Activated CD4-positive, alpha-beta memory T cell treated with anti-CD3 and anti-CD28 coated beads for 36 hours (primary cell): ENCODE results near the gene STRN4. TPM values are rescaled to one million over a fixed set of nuclear protein-coding genes. Genes with fewer than 3 reads are reported as not detected.

Experiments
- CTCF ChIA-PET: fragments of 350-600 bp; sonication (Branson Sonifier 250); formaldehyde crosslinking; loops from one replicate; lab custom pipeline; 2021; ENCODE audit warnings: antibody characterized with exemption, inconsistent platforms; lab: Charles Lee
- POLR2A ChIA-PET: fragments of 350-600 bp; sonication (Branson Sonifier 250); formaldehyde crosslinking; loops from one replicate; lab custom pipeline; 2021; ENCODE audit warnings: antibody characterized with exemption; lab: Charles Lee
- DNase-seq: peaks from one replicate; pipeline ENCODE4 v3.0.0-alpha.2; 2020
- H3K27ac Mint-ChIP-seq: one replicate; pipeline ENCODE4 v1.8.0; 2021; ENCODE audit warnings: mixed read lengths
- H3K27me3 Mint-ChIP-seq: one replicate; pipeline ENCODE4 v1.8.0; 2021; ENCODE audit warnings: mixed read lengths
- H3K36me3 Mint-ChIP-seq: one replicate; pipeline ENCODE4 v1.8.0; 2021; ENCODE audit warnings: mixed read lengths
- H3K4me1 Mint-ChIP-seq: one replicate; pipeline ENCODE4 v1.8.0; 2021; ENCODE audit warnings: low read depth, mixed read lengths
- H3K4me3 Mint-ChIP-seq: one replicate; pipeline ENCODE4 v1.8.0; 2021; ENCODE audit warnings: mild to moderate bottlenecking, mixed read lengths
- H3K9me3 Mint-ChIP-seq: one replicate; pipeline ENCODE4 v1.8.0; 2021; ENCODE audit warnings: mixed read lengths
- intact Hi-C: fragments of 100-400 bp; cut with micrococcal nuclease; formaldehyde crosslinking; loops from one replicate; pipeline ENCODE4 v1.15.1; 2023
- total RNA-seq, 2 experiments: library from RNA; stranded (reverse); gene quantifications; one replicate each; pipeline ENCODE4 v1.2.3, GENCODE V29; 2021

STRN4 gene
- total RNA-seq, 2 experiments from 2014 or later: 52.6 to 59.3 TPM

DNA sequence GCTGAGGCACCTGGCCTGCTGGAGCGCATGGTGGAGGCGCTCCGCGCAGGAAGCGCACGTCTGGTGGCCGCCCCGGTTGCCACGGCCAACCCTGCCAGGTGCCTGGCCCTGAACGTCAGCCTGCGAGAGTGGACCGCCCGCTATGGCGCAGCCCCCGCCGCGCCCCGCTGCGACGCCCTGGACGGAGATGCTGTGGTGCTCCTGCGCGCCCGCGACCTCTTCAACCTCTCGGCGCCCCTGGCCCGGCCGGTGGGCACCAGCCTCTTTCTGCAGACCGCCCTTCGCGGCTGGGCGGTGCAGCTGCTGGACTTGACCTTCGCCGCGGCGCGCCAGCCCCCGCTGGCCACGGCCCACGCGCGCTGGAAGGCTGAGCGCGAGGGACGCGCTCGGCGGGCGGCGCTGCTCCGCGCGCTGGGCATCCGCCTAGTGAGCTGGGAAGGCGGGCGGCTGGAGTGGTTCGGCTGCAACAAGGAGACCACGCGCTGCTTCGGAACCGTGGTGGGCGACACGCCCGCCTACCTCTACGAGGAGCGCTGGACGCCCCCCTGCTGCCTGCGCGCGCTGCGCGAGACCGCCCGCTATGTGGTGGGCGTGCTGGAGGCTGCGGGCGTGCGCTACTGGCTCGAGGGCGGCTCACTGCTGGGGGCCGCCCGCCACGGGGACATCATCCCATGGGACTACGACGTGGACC is 9.7 kb upstream of the STRN4 start:
- POLR2A ChIA-PET: no interaction called here
- DNase-seq: no peak
- H3K9me3 Mint-ChIP-seq: no peaks in the 10 kb centered on the region

DNA sequence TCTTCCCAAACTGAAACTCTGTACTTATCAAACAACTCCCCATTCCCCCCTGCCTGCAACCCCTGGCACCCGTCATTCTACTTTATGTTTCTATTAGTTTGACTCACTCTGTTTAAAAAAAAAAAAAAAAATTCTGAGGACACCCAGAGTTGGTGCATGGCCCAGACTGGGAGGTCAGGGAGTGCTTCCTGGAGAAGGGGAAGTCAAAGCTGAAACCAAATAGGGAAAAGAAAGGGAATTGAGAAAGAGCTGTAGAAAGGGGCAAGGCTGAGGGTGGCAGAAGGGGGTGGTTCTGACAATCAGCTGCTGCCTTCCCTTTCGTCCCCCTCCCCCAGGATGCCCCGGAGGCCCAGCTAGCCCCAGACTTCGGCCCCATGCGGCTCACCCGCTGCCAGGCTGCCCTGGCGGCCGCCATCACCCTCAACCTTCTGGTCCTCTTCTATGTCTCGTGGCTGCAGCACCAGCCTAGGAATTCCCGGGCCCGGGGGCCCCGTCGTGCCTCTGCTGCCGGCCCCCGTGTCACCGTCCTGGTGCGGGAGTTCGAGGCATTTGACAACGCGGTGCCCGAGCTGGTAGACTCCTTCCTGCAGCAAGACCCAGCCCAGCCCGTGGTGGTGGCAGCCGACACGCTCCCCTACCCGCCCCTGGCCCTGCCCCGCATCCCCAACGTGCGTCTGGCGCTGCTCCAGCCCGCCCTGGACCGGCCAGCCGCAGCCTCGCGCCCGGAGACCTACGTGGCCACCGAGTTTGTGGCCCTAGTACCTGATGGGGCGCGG is 9.0 kb upstream of the STRN4 start:
- H3K27ac Mint-ChIP-seq: no peak overlapping the region
- H3K27me3 Mint-ChIP-seq: no peaks in the 10 kb centered on the region
- CTCF ChIA-PET: interaction anchor here (1.6 to 4.5 kb wide), 4 partner anchors 11 to 89 kb away, joined by 6 to 39 read pairs (median 19); partner anchors contain the start of gene SLC1A5
- H3K4me1 Mint-ChIP-seq: no peaks in the 10 kb centered on the region
- POLR2A ChIA-PET: no interaction called here
- intact Hi-C loops: loop anchor here (5.0 kb wide), 1 partner anchor 67 kb away; no protein-coding TSS in a partner anchor
- H3K4me3 Mint-ChIP-seq: no peak overlapping the region
- no peaks in the 10 kb centered on the region for H3K9me3 Mint-ChIP-seq
- no peak for DNase-seq
- peaks cover 8% of the 10 kb centered on the region for H3K36me3 Mint-ChIP-seq

More for the DNA sequence above, 9.7 kb upstream of the STRN4 start:
- Mint-ChIP-seq H3K4me3 (no peak overlapping the region), H3K27ac (no peak overlapping the region), H3K4me1 (no peaks in the 10 kb centered on the region), H3K36me3 (peaks cover 8% of the 10 kb centered on the region), H3K27me3 (no peaks in the 10 kb centered on the region)
- CTCF ChIA-PET: interaction anchor here (0.5 to 4.7 kb wide), 7 partner anchors 10 to 1076 kb away, joined by 3 to 78 read pairs (median 4); no protein-coding TSS in a partner anchor
- intact Hi-C loops: loop anchor here (5.0 kb wide), 1 partner anchor 66 kb away; no protein-coding TSS in a partner anchor

DNA sequence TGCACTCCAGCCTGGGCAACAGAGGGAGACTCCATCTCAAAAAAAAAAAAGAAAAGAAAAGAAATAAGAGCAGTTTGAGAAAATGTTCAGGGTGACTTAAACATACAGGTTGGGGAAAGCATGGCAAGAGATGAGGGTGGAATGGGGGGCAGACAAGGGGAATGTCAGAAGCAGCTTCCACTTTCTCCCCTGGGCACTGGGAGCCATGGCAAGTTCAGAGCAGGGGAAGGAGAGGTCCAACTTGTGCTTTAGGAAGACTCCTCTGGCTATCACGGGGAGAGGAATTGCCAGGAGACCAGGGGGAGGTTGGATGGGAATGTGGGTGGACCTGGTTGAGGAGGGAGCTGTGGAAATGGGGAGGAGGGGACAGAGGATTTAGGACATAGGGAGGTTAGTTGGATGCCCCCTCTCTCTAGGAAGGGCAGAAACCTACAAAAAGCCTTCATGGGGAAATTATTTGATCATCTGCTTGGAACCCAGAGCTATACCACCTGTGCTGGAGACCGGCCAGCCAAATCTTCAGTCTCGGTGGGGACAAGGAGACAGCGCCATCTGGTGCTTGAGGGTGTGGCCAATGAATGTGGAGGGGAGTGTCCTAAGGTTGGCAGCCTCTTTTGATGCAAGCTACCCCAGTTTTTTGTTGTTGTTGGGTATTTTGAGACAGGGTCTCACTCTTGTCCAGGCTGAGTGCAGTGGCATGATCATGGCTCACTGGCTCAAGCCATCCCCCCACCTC is 7.3 kb upstream of the STRN4 start:
- no peak overlapping the region for H3K27ac Mint-ChIP-seq
- no peaks in the 10 kb centered on the region for H3K9me3 Mint-ChIP-seq
- ChIA-PET POLR2A (interaction anchor here (0.5 to 1.1 kb wide), 2 partner anchors 33 to 80 kb away, joined by 3 to 4 read pairs; no protein-coding TSS in a partner anchor), CTCF (interaction anchor here (0.6 to 3.5 kb wide), 40 partner anchors 9 to 316 kb away, joined by 3 to 32 read pairs (median 5); partner anchors contain the start of genes CALM3, FKRP and SLC1A5)
- peak; percentile 83 for DNase-seq
- H3K27me3 Mint-ChIP-seq: no peaks in the 10 kb centered on the region
- H3K4me3 Mint-ChIP-seq: no peak overlapping the region
- peaks cover 10% of the 10 kb centered on the region for H3K36me3 Mint-ChIP-seq
- intact Hi-C loops: no loop called here
- H3K4me1 Mint-ChIP-seq: peaks cover under 1% of the 10 kb centered on the region

DNA sequence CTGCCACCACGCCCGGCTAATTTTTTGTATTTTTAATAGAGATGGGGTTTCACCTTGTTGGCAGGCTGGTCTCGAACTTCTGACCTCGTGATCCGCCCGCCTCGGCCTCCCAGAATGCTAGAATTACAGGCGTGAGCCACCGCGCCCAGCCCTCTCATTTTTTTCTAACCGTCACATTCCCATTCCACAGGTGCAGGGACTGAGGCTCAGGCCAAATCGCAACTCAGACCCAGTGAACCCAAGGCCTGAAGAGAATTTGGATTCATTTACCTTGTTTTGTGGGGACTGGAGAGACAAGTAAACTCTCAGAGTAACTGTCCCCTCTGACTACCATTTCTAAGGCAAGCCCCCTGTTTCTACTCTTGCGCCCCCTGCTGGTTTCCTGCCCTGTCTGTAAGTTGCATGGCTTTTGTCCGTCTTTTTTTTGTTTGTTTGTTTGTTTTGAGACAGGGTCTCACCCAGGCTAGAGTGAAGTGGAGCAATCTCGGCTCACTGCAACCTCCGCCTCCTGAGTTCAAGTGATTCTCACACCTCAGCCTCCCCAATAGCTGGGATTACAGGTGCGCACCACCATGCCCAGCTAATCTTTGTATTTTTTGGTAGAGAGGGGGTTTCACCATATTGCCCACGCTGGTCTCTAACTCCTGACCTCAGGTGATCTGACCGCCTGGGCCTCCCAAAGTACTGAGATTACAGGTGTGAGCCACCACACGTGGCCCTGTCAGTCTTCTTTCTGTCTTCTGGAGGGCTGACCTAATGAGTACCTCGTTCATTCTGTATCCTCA is 2.3 kb upstream of the STRN4 start:
- intact Hi-C loops: loop anchor here (5.0 to 10.0 kb wide), 4 partner anchors 39 to 224 kb away; partner anchors contain the start of genes AP2S1 and SLC1A5
- Mint-ChIP-seq H3K9me3 (no peaks in the 10 kb centered on the region), H3K27me3 (no peaks in the 10 kb centered on the region), H3K4me3 (peak overlapping the region; percentile 43), H3K4me1 (peaks cover 33% of the 10 kb centered on the region), H3K27ac (no peak overlapping the region), H3K36me3 (peaks cover 11% of the 10 kb centered on the region)
- ChIA-PET POLR2A (no interaction called here), CTCF (interaction anchor here (0.9 to 2.5 kb wide), 12 partner anchors 10 to 219 kb away, joined by 3 to 11 read pairs (median 4); partner anchors contain the start of genes AP2S1 and SLC1A5)
- DNase-seq: peak; percentile 84

DNA sequence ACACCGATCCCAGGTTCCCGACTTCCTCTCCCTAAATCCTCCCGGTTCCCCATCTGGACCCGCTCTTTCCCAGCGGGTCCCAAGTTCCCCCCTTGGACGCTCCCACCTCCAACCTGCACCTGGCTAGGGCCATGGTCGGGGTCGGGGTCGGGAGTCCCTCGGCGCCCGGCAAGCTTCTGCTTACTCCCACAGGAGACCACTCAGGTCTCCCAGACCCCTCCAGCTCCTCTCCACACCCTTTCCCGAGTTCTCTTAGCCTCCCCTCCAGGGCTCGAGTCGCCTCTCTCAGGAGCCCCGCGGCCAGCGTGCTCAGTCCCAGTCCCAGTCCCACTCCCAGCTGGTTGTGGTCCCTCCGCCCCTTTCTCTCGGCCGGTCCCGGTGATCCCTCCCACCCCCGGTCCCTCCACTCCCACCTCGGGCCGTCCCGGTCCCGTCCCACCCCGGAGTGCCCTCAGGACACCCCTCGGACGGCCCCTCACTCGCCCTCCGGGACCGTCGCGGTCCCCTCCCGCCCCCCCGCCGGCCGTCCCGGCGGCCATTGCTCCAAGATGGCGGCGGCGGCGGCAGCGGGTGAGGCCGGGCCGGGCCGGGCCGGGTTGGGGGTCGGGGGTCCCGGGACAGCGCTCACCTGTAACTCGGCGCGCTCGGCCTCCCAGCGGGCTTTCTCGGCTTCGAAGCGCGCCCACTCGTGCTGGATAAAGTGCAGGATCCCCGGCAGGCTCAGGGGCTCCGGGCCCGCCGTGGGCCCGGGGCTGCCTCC is 549 bp downstream of the STRN4 start, which contains the start of gene FKRP:
TSS of gene FKRP (plus strand) at position 537 of the 760 bp plus-strand sequence. CDS start 9,394 bp downstream, outside the sequence.
- intact Hi-C loops: loop anchor here (5.0 to 10.0 kb wide), 4 partner anchors 42 to 221 kb away; partner anchors contain the start of genes AP2S1 and SLC1A5
- peaks cover 11% of the 10 kb centered on the region for H3K36me3 Mint-ChIP-seq
- H3K9me3 Mint-ChIP-seq: no peaks in the 10 kb centered on the region
- H3K27ac Mint-ChIP-seq: peak within 1 kb of the TSS; percentile 83
- H3K4me1 Mint-ChIP-seq: peaks cover 54% of the 10 kb centered on the region
- POLR2A ChIA-PET: interaction anchor here (1.2 kb wide), 2 partner anchors 42 to 145 kb away, joined by 3 to 6 read pairs; partner anchors contain the start of genes CALM3 and SLC1A5
- DNase-seq: peak; percentile 38
- peak within 1 kb of the TSS; percentile 94 for H3K4me3 Mint-ChIP-seq
- no peaks in the 10 kb centered on the region for H3K27me3 Mint-ChIP-seq
- CTCF ChIA-PET: interaction anchor here (0.7 to 3.1 kb wide), 5 partner anchors 8 to 95 kb away, joined by 3 to 16 read pairs (median 3); no protein-coding TSS in a partner anchor

DNA sequence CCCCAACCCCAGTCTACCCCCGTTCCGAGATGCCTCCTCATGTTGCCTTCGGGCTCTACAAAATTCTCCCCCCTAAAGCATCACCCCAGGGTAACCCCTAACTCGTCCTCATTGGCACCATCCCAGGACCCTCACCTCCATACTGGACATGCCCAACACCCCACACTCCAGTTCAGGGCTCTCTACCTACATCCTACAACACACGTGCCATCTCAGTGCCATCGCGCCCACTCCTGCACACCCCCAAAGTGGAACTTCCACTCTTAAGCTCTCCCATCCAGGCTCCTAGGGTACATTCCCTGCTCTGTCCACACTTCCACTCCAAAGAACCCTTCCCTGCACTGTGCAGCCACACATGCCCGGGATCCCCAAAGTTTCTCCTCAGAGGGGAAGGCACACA is 1.2 kb downstream of the STRN4 start:
- POLR2A ChIA-PET: interaction anchor here (1.2 kb wide), 2 partner anchors 43 to 144 kb away, joined by 3 to 6 read pairs; partner anchors contain the start of genes CALM3 and SLC1A5
- no peak for DNase-seq
- Mint-ChIP-seq H3K4me3 (peak overlapping the region; percentile 94), H3K27me3 (no peaks in the 10 kb centered on the region), H3K27ac (peak overlapping the region; percentile 83), H3K4me1 (peaks cover 60% of the 10 kb centered on the region), H3K9me3 (no peaks in the 10 kb centered on the region), H3K36me3 (peaks cover 9% of the 10 kb centered on the region)
- intact Hi-C loops: loop anchor here (5.0 to 10.0 kb wide), 4 partner anchors 42 to 220 kb away; partner anchors contain the start of genes AP2S1 and SLC1A5
- CTCF ChIA-PET: interaction anchor here (0.7 to 3.1 kb wide), 5 partner anchors 9 to 96 kb away, joined by 3 to 16 read pairs (median 3); no protein-coding TSS in a partner anchor

DNA sequence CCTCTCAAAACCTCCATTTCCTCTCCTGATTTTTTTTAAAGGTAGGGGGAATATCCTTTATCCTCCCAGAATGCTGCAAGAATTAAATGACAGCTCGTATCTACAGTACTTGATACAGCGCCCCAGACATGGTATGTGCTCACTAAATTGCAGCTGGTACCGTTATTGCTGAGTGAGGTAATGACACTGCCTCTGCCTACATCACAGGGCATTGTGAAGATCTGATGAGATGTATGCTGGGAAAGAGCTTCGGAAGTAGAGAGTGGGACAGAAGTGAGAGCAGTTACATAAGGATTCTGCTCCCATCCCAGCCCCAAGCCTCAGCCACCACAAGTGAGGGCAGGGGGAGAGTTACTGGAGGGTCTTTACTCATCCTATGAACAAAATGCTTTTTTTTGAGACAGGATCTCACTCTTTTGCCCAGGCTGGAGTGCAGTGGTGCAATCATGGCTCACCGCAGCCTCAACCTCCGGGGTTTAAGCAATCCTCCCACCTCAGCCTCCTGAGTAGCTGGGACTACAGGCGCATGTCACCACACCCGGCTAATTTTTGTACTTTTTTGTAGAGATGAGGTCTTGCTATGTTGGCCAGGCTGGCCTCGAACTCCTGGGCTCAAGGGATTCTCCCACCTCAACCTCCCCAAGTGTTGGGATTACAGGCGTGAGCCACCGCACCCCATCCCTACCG is 2.1 kb downstream of the STRN4 start:
- no peak overlapping the region for H3K27ac Mint-ChIP-seq
- ChIA-PET POLR2A (no interaction called here), CTCF (interaction anchor here (1.4 to 3.1 kb wide), 4 partner anchors 10 to 23 kb away, joined by 3 to 16 read pairs (median 8); no protein-coding TSS in a partner anchor)
- DNase-seq: no peak
- no peaks in the 10 kb centered on the region for H3K9me3 Mint-ChIP-seq
- intact Hi-C loops: loop anchor here (10.0 kb wide), 1 partner anchor 219 kb away; no protein-coding TSS in a partner anchor
- H3K27me3 Mint-ChIP-seq: no peaks in the 10 kb centered on the region
- peaks cover 60% of the 10 kb centered on the region for H3K4me1 Mint-ChIP-seq
- H3K36me3 Mint-ChIP-seq: peaks cover 8% of the 10 kb centered on the region
- H3K4me3 Mint-ChIP-seq: peak overlapping the region; percentile 94

DNA sequence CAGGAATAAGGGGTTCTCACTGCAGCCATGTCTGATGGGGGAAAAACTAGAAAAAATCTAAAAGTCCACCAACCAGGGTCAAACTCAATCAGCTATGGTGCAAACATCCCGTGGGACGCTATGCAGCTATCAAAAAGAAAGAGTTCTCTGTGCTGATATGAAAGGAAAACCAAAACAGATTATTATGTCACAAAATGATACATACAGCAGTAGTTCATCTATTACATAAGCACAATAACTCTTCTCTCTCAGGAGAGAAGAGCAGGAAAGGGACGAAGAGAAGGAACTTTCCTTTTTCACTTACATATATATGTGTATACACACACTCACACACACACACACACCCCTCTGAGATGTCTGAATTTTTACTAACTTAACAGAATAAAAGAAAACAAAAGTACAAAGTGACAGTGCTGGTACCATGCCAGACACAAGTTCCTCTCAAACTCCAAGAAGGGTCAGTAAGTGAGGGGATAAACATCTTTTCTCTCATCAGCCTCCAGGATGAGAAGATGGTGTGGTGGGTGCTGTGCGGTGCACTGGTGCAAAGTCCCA is 3.2 kb downstream of the STRN4 start:
- H3K4me1 Mint-ChIP-seq: peaks cover 55% of the 10 kb centered on the region
- no peaks in the 10 kb centered on the region for H3K27me3 Mint-ChIP-seq
- no peak for DNase-seq
- ChIA-PET POLR2A (no interaction called here), CTCF (interaction anchor here (1.5 to 3.1 kb wide), 4 partner anchors 11 to 98 kb away, joined by 5 to 23 read pairs (median 12); no protein-coding TSS in a partner anchor)
- no peaks in the 10 kb centered on the region for H3K9me3 Mint-ChIP-seq
- H3K4me3 Mint-ChIP-seq: no peak overlapping the region
- H3K36me3 Mint-ChIP-seq: peaks cover 11% of the 10 kb centered on the region
- intact Hi-C loops: loop anchor here (10.0 kb wide), 1 partner anchor 218 kb away; no protein-coding TSS in a partner anchor
- H3K27ac Mint-ChIP-seq: no peak overlapping the region

DNA sequence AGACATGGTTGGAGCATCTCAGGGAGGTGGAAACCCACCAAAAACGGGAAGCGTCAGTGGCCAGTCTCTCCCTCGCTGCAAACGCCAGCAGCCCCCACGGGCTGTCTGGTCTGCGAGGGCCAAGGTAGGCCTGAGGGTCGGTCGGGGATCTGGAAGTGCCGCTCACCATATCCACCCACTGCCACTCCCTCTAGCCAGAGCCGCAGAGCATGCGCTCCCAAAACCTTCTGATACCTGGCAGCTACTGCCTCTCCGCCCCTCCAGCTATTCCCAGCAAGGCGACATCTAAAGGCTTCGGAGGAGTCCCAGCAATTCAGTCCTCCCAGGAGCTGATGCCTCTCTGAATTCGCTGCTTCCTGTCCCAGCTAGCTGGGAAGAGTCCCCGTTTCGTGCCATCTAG is 4.8 kb downstream of the STRN4 start:
- no peak for DNase-seq
- ChIA-PET CTCF (interaction anchor here (0.9 to 3.1 kb wide), 7 partner anchors 12 to 211 kb away, joined by 3 to 23 read pairs (median 5); no protein-coding TSS in a partner anchor), POLR2A (no interaction called here)
- Mint-ChIP-seq H3K4me1 (peaks cover 45% of the 10 kb centered on the region), H3K9me3 (no peaks in the 10 kb centered on the region), H3K4me3 (no peak overlapping the region), H3K27ac (no peak overlapping the region), H3K27me3 (no peaks in the 10 kb centered on the region), H3K36me3 (peaks cover 16% of the 10 kb centered on the region)
- intact Hi-C loops: loop anchor here (10.0 kb wide), 1 partner anchor 217 kb away; no protein-coding TSS in a partner anchor
